Activated naive CD4-positive, alpha-beta T cell treated with anti-CD3 and anti-CD28 coated beads, Interleukin-2, amount 10 ng/mL, durations not matched to agents 7 days and 5 days (primary cell): Measurements from ENCODE around the gene HS3ST3A1.

Experiments
- CTCF ChIA-PET: fragments of 350-600 bp; sonication (Branson Sonifier 250); formaldehyde crosslinking; loops from one replicate; lab custom pipeline; 2021; ENCODE audit warnings: antibody characterized with exemption; lab: Charles Lee
- DNase-seq: peaks from one replicate; pipeline ENCODE4 v3.0.0-alpha.2; 2020
- H3K27ac Mint-ChIP-seq: one replicate; pipeline ENCODE4 v1.8.0; 2021; ENCODE audit warnings: mild to moderate bottlenecking, moderate library complexity, mixed read lengths
- H3K27me3 Mint-ChIP-seq: one replicate; pipeline ENCODE4 v1.8.0; 2021; ENCODE audit warnings: mild to moderate bottlenecking, mixed read lengths
- H3K36me3 Mint-ChIP-seq: one replicate; pipeline ENCODE4 v1.8.0; 2021; ENCODE audit warnings: mixed read lengths
- H3K4me1 Mint-ChIP-seq: one replicate; pipeline ENCODE4 v1.8.0; 2021; ENCODE audit warnings: mixed read lengths
- H3K4me3 Mint-ChIP-seq: one replicate; pipeline ENCODE4 v1.8.0; 2021; ENCODE audit warnings: mild to moderate bottlenecking, moderate library complexity, mixed read lengths
- H3K9me3 Mint-ChIP-seq: one replicate; pipeline ENCODE4 v1.8.0; 2021; ENCODE audit warnings: mixed read lengths

Gene HS3ST3A1

GRCh38 chr17:13601776-13602551 lies at the start of gene HS3ST3A1:
HS3ST3A1 (minus strand) TSS chr17:13601929; CDS start chr17:13601129, 800 bp downstream.
- peak within 1 kb of the TSS; percentile 38 for H3K27ac Mint-ChIP-seq
- H3K27me3 Mint-ChIP-seq = peaks cover 67% of the 10 kb centered on the region
- DNase-seq = peak; percentile 23
- no peaks in the 10 kb centered on the region for H3K36me3 Mint-ChIP-seq
- H3K4me1 Mint-ChIP-seq = peaks cover 7% of the 10 kb centered on the region
- CTCF ChIA-PET = interaction anchor here (1.1 kb wide), 1 partner anchor 701 kb away, joined by 3 read pairs; no protein-coding TSS in a partner anchor
- H3K4me3 Mint-ChIP-seq = peak within 1 kb of the TSS; percentile 69
- no peaks in the 10 kb centered on the region for H3K9me3 Mint-ChIP-seq

DNA sequence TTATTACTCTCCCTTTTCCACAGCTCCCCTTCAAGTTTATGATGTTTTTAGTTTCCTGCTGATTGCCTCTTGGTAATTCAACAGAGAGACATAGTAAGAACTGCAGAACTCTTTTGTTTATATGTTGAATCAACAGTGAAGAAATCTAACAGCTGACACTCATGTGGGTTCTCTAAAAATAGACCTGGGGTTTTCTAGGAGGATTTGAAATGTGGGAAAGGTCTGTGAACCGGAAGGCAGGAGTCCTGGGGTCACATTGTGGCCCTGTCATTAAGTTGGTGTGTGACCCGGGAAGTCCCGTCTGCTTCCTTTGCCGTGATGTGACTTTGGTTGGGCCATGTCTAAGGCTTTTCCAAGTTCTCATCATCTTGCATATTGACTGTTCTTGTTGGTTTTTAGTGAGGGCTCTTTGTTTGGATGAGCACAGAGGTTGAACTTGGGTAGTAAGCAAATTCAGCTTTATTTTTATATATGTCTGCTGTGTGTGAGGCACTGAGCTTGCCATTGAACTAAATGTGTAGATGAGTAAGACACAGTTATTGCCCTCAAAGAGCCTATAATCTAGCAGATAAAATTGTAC lies 48.5 kb upstream of the HS3ST3A1 start:
- H3K9me3 Mint-ChIP-seq = no peaks in the 10 kb centered on the region
- H3K36me3 Mint-ChIP-seq = no peaks in the 10 kb centered on the region
- H3K27me3 Mint-ChIP-seq = no peaks in the 10 kb centered on the region
- H3K4me3 Mint-ChIP-seq = no peak overlapping the region
- DNase-seq = no peak
- no peaks in the 10 kb centered on the region for H3K4me1 Mint-ChIP-seq
- CTCF ChIA-PET = no interaction called here
- no peak overlapping the region for H3K27ac Mint-ChIP-seq

GRCh38 chr17:13647543-13648021 lies 45.9 kb upstream of the HS3ST3A1 start:
- Mint-ChIP-seq H3K4me3 (no peak overlapping the region), H3K4me1 (no peaks in the 10 kb centered on the region), H3K27ac (no peak overlapping the region), H3K27me3 (no peaks in the 10 kb centered on the region), H3K36me3 (no peaks in the 10 kb centered on the region), H3K9me3 (no peaks in the 10 kb centered on the region)
- CTCF ChIA-PET = no interaction called here
- DNase-seq = no peak

DNA sequence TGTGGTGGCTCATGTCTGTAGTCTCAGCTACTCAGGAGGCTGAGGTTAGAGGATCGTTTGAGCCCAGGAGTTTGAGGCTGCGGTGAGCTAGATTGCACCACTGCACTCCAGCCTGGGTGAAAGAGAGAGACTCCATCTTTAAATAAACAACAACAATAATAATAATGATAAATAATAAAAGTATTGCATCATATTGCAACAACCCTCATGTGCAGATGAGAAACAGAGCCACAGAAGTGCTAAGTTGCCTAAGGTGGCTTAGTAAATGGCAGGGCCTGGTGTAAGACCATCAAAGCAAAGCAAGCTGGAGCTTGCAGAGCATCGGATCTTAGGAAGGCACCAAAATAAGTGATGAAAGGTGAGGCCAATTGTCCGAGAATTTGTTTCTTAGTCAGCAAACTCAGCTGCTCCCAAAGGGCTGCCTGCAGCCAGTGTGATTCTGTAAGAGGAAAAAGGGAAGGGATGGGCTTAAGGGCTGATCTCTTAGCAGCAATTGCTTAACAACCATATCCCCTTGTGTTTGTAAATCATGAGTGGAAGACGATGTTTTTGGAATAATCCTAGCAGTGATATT lies 45.3 kb upstream of the HS3ST3A1 start:
- no peaks in the 10 kb centered on the region for H3K27me3 Mint-ChIP-seq
- H3K9me3 Mint-ChIP-seq = no peaks in the 10 kb centered on the region
- H3K4me3 Mint-ChIP-seq = no peak overlapping the region
- CTCF ChIA-PET = no interaction called here
- H3K4me1 Mint-ChIP-seq = no peaks in the 10 kb centered on the region
- no peak overlapping the region for H3K27ac Mint-ChIP-seq
- no peak for DNase-seq
- H3K36me3 Mint-ChIP-seq = no peaks in the 10 kb centered on the region

DNA sequence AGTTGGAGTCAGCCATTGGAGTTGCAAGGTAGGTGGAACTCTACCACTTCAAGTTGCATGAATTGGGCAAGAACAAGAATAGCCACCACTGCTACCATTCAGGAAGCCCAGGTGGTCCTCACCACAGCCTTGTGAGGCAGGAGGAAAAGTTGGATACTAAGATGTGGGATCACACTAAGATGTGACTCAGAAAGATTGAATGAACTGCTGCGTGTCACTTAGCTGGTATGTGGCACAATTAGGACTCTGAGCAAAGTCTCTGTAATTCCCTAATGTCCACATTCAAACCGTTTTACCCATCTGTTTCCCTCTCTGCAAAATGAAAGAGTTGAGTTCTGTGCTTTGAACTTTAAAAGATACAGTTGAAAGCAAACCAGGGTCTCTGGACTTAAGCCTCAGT lies 44.7 kb upstream of the HS3ST3A1 start:
- no peaks in the 10 kb centered on the region for H3K36me3 Mint-ChIP-seq
- H3K9me3 Mint-ChIP-seq = no peaks in the 10 kb centered on the region
- no peak for DNase-seq
- H3K27me3 Mint-ChIP-seq = no peaks in the 10 kb centered on the region
- CTCF ChIA-PET = no interaction called here
- H3K4me1 Mint-ChIP-seq = no peaks in the 10 kb centered on the region
- no peak overlapping the region for H3K4me3 Mint-ChIP-seq
- no peak overlapping the region for H3K27ac Mint-ChIP-seq

DNA sequence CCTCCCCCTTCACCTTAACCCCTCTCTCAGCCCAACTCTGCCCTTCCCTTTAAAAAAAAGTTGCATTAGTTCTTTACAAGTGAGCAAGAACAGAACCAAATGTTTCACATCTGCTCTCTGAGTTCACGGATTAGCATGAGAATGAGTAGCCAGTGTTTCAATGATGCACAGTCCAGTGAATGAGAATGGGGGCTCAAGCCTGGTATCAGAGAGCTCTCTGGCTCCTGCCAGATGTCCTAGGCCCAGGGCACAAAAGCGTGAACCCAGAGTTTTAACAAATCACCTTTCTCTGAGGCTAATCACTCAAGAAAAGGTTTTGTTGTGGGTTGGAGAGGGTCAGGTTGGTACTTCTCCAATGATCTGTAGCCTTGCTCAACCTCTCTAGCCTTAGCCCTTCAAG lies 41.5 kb upstream of the HS3ST3A1 start:
- DNase-seq = no peak
- Mint-ChIP-seq H3K4me3 (no peak overlapping the region), H3K9me3 (no peaks in the 10 kb centered on the region), H3K27ac (no peak overlapping the region), H3K36me3 (no peaks in the 10 kb centered on the region), H3K4me1 (peaks cover 2% of the 10 kb centered on the region), H3K27me3 (no peaks in the 10 kb centered on the region)
- CTCF ChIA-PET = no interaction called here

GRCh38 chr17:13642188-13642587 lies 40.5 kb upstream of the HS3ST3A1 start:
- Mint-ChIP-seq H3K4me3 (no peak overlapping the region), H3K27ac (no peak overlapping the region), H3K36me3 (no peaks in the 10 kb centered on the region), H3K9me3 (no peaks in the 10 kb centered on the region), H3K4me1 (peaks cover 2% of the 10 kb centered on the region), H3K27me3 (no peaks in the 10 kb centered on the region)
- CTCF ChIA-PET = no interaction called here
- no peak for DNase-seq

GRCh38 chr17:13640551-13640950 lies 38.8 kb upstream of the HS3ST3A1 start:
- no peaks in the 10 kb centered on the region for H3K27me3 Mint-ChIP-seq

DNA sequence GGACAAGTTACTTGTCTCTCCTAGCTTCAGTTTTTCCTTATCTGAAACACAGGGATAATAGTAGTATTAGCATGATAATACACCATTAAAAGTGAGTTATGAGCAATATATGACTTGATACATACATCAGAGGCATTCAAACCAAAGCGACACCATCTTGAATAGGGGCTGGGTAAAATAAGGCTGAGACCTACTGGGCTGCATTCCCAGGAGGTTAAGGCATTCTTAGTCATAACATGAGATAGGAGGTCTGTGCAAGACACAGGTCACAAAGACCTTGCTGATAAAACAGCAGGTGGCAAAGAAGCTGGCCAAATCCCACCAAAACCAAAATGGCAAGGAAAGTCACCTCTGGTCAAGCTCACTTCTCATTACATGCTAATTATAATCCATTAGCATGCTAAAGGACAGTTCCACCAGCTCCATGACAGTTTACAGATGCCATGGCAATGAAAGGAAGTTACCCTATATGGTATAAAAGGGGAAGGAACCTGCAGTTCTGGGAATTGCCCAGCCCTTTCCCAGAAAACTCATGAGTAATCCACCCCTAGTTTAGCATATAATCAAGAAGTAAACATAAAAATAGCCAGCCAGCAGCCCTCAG lies 37.2 kb upstream of the HS3ST3A1 start:
- Mint-ChIP-seq H3K4me1 (peaks cover 2% of the 10 kb centered on the region), H3K4me3 (no peak overlapping the region), H3K27ac (no peak overlapping the region), H3K36me3 (no peaks in the 10 kb centered on the region), H3K27me3 (no peaks in the 10 kb centered on the region), H3K9me3 (no peaks in the 10 kb centered on the region)
- DNase-seq = peak; percentile 31
- CTCF ChIA-PET = interaction anchor here (0.7 kb wide), 1 partner anchor 569 kb away, joined by 3 read pairs; no protein-coding TSS in a partner anchor

More at GRCh38 chr17:13640551-13640950, 38.8 kb upstream of the HS3ST3A1 start:
- H3K4me1 Mint-ChIP-seq = peaks cover 2% of the 10 kb centered on the region
- no peaks in the 10 kb centered on the region for H3K36me3 Mint-ChIP-seq
- no peak for DNase-seq
- CTCF ChIA-PET = no interaction called here
- H3K9me3 Mint-ChIP-seq = no peaks in the 10 kb centered on the region
- H3K4me3 Mint-ChIP-seq = no peak overlapping the region
- H3K27ac Mint-ChIP-seq = no peak overlapping the region

DNA sequence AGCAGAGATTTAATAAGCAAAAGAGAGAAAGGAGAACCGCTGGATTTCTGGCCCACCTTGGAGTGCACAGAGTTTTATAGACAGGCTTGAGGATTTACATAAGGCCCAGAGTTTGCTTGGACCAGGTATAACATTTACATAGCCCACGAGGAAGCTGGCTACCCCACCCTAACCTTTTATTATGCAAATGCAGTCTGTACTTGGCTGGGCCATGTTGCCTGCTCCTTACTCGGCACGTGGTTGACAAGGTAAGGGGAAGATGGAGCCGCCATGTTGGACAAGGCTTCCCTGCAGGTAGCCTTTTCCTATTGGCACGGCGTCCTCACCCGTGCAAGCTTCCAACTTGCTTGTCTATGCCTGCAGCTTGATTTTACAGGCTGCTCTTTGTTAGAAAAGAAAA lies 35.2 kb upstream of the HS3ST3A1 start:
- CTCF ChIA-PET = no interaction called here
- Mint-ChIP-seq H3K27me3 (no peaks in the 10 kb centered on the region), H3K4me3 (no peak overlapping the region), H3K9me3 (no peaks in the 10 kb centered on the region), H3K27ac (no peak overlapping the region), H3K36me3 (no peaks in the 10 kb centered on the region), H3K4me1 (peaks cover 2% of the 10 kb centered on the region)
- no peak for DNase-seq

- Mint-ChIP-seq H3K36me3 (no peaks in the 10 kb centered on the region), H3K4me1 (peaks cover 2% of the 10 kb centered on the region), H3K27ac (no peak overlapping the region), H3K4me3 (no peak overlapping the region), H3K27me3 (no peaks in the 10 kb centered on the region), H3K9me3 (no peaks in the 10 kb centered on the region)
- CTCF ChIA-PET = no interaction called here
- no peak for DNase-seq
These were observed 34.2 kb upstream of the HS3ST3A1 start for GRCh38 chr17:13635951-13636350.

DNA sequence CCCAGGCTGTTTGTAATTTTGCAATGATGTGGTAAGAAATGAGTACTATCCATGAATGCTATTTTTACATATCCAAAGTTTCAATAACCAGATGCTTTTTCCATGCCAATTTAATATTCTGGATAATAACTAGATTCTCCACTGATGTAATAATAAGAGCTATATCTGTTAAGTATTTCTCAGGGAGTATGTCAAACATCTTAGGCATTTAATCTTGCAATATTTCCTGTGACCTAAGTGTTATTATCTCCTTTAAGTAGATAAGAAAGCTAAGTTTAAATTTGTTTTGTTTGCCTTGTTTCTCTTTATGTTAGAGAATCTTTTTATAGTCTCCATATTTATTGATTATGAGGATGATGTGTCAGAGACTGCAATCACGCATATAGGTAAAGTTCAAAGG lies 32.3 kb upstream of the HS3ST3A1 start:
- CTCF ChIA-PET = no interaction called here
- H3K4me1 Mint-ChIP-seq = peaks cover 2% of the 10 kb centered on the region
- no peak overlapping the region for H3K4me3 Mint-ChIP-seq
- H3K27ac Mint-ChIP-seq = no peak overlapping the region
- no peaks in the 10 kb centered on the region for H3K27me3 Mint-ChIP-seq
- no peaks in the 10 kb centered on the region for H3K36me3 Mint-ChIP-seq
- DNase-seq = no peak
- H3K9me3 Mint-ChIP-seq = no peaks in the 10 kb centered on the region

GRCh38 chr17:13631529-13631928 lies 29.8 kb upstream of the HS3ST3A1 start:
- Mint-ChIP-seq H3K27ac (no peak overlapping the region), H3K9me3 (no peaks in the 10 kb centered on the region), H3K4me3 (no peak overlapping the region), H3K4me1 (no peaks in the 10 kb centered on the region), H3K36me3 (no peaks in the 10 kb centered on the region), H3K27me3 (no peaks in the 10 kb centered on the region)
- DNase-seq = no peak
- CTCF ChIA-PET = no interaction called here

GRCh38 chr17:13626703-13627102 lies 25.0 kb upstream of the HS3ST3A1 start:
- Mint-ChIP-seq H3K36me3 (no peaks in the 10 kb centered on the region), H3K4me1 (no peaks in the 10 kb centered on the region), H3K9me3 (no peaks in the 10 kb centered on the region), H3K27ac (no peak overlapping the region), H3K27me3 (no peaks in the 10 kb centered on the region), H3K4me3 (no peak overlapping the region)
- CTCF ChIA-PET = no interaction called here
- no peak for DNase-seq
